Measurements from ENCODE around the gene PDZRN4.

Gene PDZRN4

GRCh38 chr12:41365653-41366171 lies 177.6 kb downstream of the PDZRN4 start:
- DNase-seq: no peak

GRCh38 chr12:41367726-41368405 lies 179.7 kb downstream of the PDZRN4 start:
- DNase-seq: no peak

- DNase-seq: no peak
Measured at GRCh38 chr12:41380878-41381277, 192.8 kb downstream of the PDZRN4 start.

- no peak for DNase-seq
Measured at GRCh38 chr12:41402801-41403200, 214.7 kb downstream of the PDZRN4 start.

- DNase-seq: no peak
Measured at GRCh38 chr12:41407232-41407799, 219.2 kb downstream of the PDZRN4 start.

GRCh38 chr12:41409628-41410027 lies 221.5 kb downstream of the PDZRN4 start:
- no peak for DNase-seq

- no peak for DNase-seq
Measured at GRCh38 chr12:41418586-41418985, 230.5 kb downstream of the PDZRN4 start.

- no peak for DNase-seq
Measured at GRCh38 chr12:41419131-41419893, 231.2 kb downstream of the PDZRN4 start.

- DNase-seq: no peak
Measured at GRCh38 chr12:41424651-41425050, 236.5 kb downstream of the PDZRN4 start.

- no peak for DNase-seq
Measured at GRCh38 chr12:41433460-41433859, 245.3 kb downstream of the PDZRN4 start.

- DNase-seq: no peak
Measured at GRCh38 chr12:41436076-41436475, 248.0 kb downstream of the PDZRN4 start.

GRCh38 chr12:41437563-41437962 lies 249.4 kb downstream of the PDZRN4 start:
- no peak for DNase-seq

GRCh38 chr12:41438854-41439541 lies 250.9 kb downstream of the PDZRN4 start:
- DNase-seq: no peak

GRCh38 chr12:41439801-41440200 lies 251.7 kb downstream of the PDZRN4 start:
- no peak for DNase-seq

GRCh38 chr12:41441180-41441579 lies 253.1 kb downstream of the PDZRN4 start:
- no peak for DNase-seq

GRCh38 chr12:41442896-41443295 lies 254.8 kb downstream of the PDZRN4 start:
- DNase-seq: no peak

GRCh38 chr12:41443690-41444089 lies 255.6 kb downstream of the PDZRN4 start:
- DNase-seq: no peak

GRCh38 chr12:41452838-41453407 lies 264.8 kb downstream of the PDZRN4 start:
- no peak for DNase-seq

GRCh38 chr12:41453409-41453808 lies 265.3 kb downstream of the PDZRN4 start:
- DNase-seq: no peak

- DNase-seq: no peak
Measured at GRCh38 chr12:41459111-41459905, 271.2 kb downstream of the PDZRN4 start.

- DNase-seq: no peak
Measured at GRCh38 chr12:41459906-41460214, 271.7 kb downstream of the PDZRN4 start.

- no peak for DNase-seq
Measured at GRCh38 chr12:41460906-41461305, 272.8 kb downstream of the PDZRN4 start.

Data from activated CD4-positive, alpha-beta T cell treated with anti-CD3 and anti-CD28 coated beads for 1 hour (primary cell).